WTC11 (cell line): Measurements from ENCODE around the gene LGALS16. TPM values are rescaled to one million over a fixed set of nuclear protein-coding genes. Genes with fewer than 3 reads are reported as not detected.
"Not testable (repeated sequence)": the region's sequence is repeated elsewhere in the genome, so short reads cannot be mapped to it uniquely, and the experiment has no call there.

Experiments
- ATAC-seq: fragments of 200-7000 bp; cut with Tn5 transposase; 2 replicates; pipeline ENCODE4 v1.10.0; 2021; ENCODE audit warnings: mild to moderate bottlenecking, moderate library complexity
- CTCF ChIA-PET: fragments of 300-600 bp; sonication (Branson Sonifier 250); formaldehyde crosslinking; loops from one replicate; lab custom pipeline; 2021; ENCODE audit warnings: antibody characterized with exemption; lab: Charles Lee
- POLR2A ChIA-PET: fragments of 350-600 bp; sonication (Branson Sonifier 250); formaldehyde crosslinking; loops from one replicate; lab custom pipeline; 2021; ENCODE audit warnings: antibody characterized with exemption; lab: Charles Lee
- DNase-seq: peaks from one replicate; pipeline ENCODE4 v3.0.0; 2021; ENCODE audit warnings: low spot score
- H3K27ac Mint-ChIP-seq: 2 replicates; pipeline ENCODE4 v1.8.0; 2021; ENCODE audit warnings: mixed read lengths
- H3K27me3 Mint-ChIP-seq: 2 replicates; pipeline ENCODE4 v1.8.0; 2021; ENCODE audit warnings: low read depth, mild to moderate bottlenecking, moderate library complexity, mixed read lengths
- H3K36me3 Mint-ChIP-seq: 2 replicates; pipeline ENCODE4 v1.8.0; 2021; ENCODE audit warnings: mixed read lengths
- H3K4me1 Mint-ChIP-seq: 2 replicates; pipeline ENCODE4 v1.8.0; 2022; ENCODE audit warnings: mixed read lengths
- H3K4me3 Mint-ChIP-seq: 2 replicates; pipeline ENCODE4 v1.8.0; 2021; ENCODE audit warnings: mild to moderate bottlenecking, moderate library complexity, mixed read lengths
- H3K9me3 Mint-ChIP-seq: 2 replicates; pipeline ENCODE4 v1.8.0; 2021; ENCODE audit warnings: mixed read lengths
- AFF4 ChIP-seq: sonication (generic); formaldehyde crosslinking; IDR thresholded peaks from 2 replicates; pipeline ENCODE4 v1.8.1; 2023; ENCODE audit warnings: mild to moderate bottlenecking, missing genetic modification reagents, borderline replicate concordance
- ATF2 ChIP-seq: sonication (generic); formaldehyde crosslinking; IDR thresholded peaks from 2 replicates; pipeline ENCODE4 v1.8.1; 2022; ENCODE audit warnings: low read depth, missing genetic modification reagents, borderline replicate concordance
- CREM ChIP-seq: sonication (generic); formaldehyde crosslinking; IDR thresholded peaks from 2 replicates; pipeline ENCODE4 v1.8.1; 2022; ENCODE audit warnings: mild to moderate bottlenecking, missing genetic modification reagents, moderate library complexity
- ESRRA ChIP-seq: sonication (generic); formaldehyde crosslinking; IDR thresholded peaks from 2 replicates; pipeline ENCODE4 v1.8.1; 2022; ENCODE audit warnings: mild to moderate bottlenecking, missing genetic modification reagents, borderline replicate concordance
- KAT7 ChIP-seq: sonication (generic); formaldehyde crosslinking; IDR thresholded peaks from 2 replicates; pipeline ENCODE4 v1.8.1; 2023; ENCODE audit warnings: missing genetic modification reagents, mild to moderate bottlenecking, borderline replicate concordance
- MLX ChIP-seq: sonication (generic); formaldehyde crosslinking; IDR thresholded peaks from 2 replicates; pipeline ENCODE4 v1.8.1; 2023; ENCODE audit warnings: mild to moderate bottlenecking, missing genetic modification reagents, moderate library complexity
- NR2C2 ChIP-seq: sonication (generic); formaldehyde crosslinking; IDR thresholded peaks from 2 replicates; pipeline ENCODE4 v1.8.0; 2022; ENCODE audit warnings: mild to moderate bottlenecking, missing genetic modification reagents
- NR3C1 ChIP-seq: sonication (generic); formaldehyde crosslinking; conservative IDR thresholded peaks from 2 replicates; pipeline ENCODE4 v1.8.1; 2023; ENCODE audit warnings: low read depth, mild to moderate bottlenecking, missing genetic modification reagents
- OVOL2 ChIP-seq: fragments of 250-450 bp; sonication (Bioruptor Pico); IDR thresholded peaks from 2 replicates; pipeline ENCODE4 v1.9.0; 2021; ENCODE audit warnings: mild to moderate bottlenecking, borderline replicate concordance
- PRDM15 ChIP-seq: sonication (generic); formaldehyde crosslinking; IDR thresholded peaks from 2 replicates; pipeline ENCODE4 v1.8.0; 2022; ENCODE audit warnings: missing genetic modification reagents
- RELA ChIP-seq: sonication (generic); formaldehyde crosslinking; IDR thresholded peaks from 2 replicates; pipeline ENCODE4 v1.8.1; 2022; ENCODE audit warnings: missing genetic modification reagents, mild to moderate bottlenecking, borderline replicate concordance
- SOX15 ChIP-seq: fragments of 250-450 bp; sonication (Bioruptor Pico); IDR thresholded peaks from 2 replicates; pipeline ENCODE4 v1.9.0; 2021; ENCODE audit warnings: mild to moderate bottlenecking
- TEAD4 ChIP-seq: sonication (generic); formaldehyde crosslinking; IDR thresholded peaks from 2 replicates; pipeline ENCODE4 v1.8.0; 2022; ENCODE audit warnings: mild to moderate bottlenecking, missing genetic modification reagents
- ZBTB21 ChIP-seq: sonication (generic); formaldehyde crosslinking; IDR thresholded peaks from 2 replicates; pipeline ENCODE4 v1.8.1; 2023; ENCODE audit warnings: mild to moderate bottlenecking, missing genetic modification reagents, borderline replicate concordance
- total RNA-seq: library from RNA; stranded (reverse); gene quantifications from 3 replicates; pipeline ENCODE4 v1.2.3, GENCODE V29; 2021
- TF ChIP-seq, protein P1 (sequence below): sonication (generic); formaldehyde crosslinking; IDR thresholded peaks from 2 replicates; pipeline ENCODE4 v1.8.0; 2023; ENCODE audit warnings: missing genetic modification reagents
- TF ChIP-seq, protein P2 (sequence below): sonication (generic); formaldehyde crosslinking; IDR thresholded peaks from 2 replicates; pipeline ENCODE4 v1.8.1; 2022; ENCODE audit warnings: low read depth, mild to moderate bottlenecking, moderate library complexity, missing genetic modification reagents, borderline replicate concordance
- TF ChIP-seq, protein P3 (sequence below): sonication (generic); formaldehyde crosslinking; IDR thresholded peaks from 2 replicates; pipeline ENCODE4 v1.8.0; 2022; ENCODE audit warnings: mild to moderate bottlenecking, missing genetic modification reagents

LGALS16 gene
- total RNA-seq, 1 experiment from 2014 or later = not detected

- TF ChIP-seq AFF4 (no peak), ZBTB21 (CRISPR knock-in tag) (no peak)
Observed at GRCh38 chr19:39686739-39687138, 31.0 kb downstream of the LGALS16 start (continued).

GRCh38 chr19:39688637-39689036, 32.9 kb downstream of the LGALS16 start:
- H3K27ac Mint-ChIP-seq, H3K9me3 Mint-ChIP-seq, ATAC-seq, H3K4me1 Mint-ChIP-seq, H3K27me3 Mint-ChIP-seq, DNase-seq, CTCF ChIA-PET, POLR2A ChIA-PET, H3K4me3 Mint-ChIP-seq, H3K36me3 Mint-ChIP-seq: not testable (repeated sequence)

- DNase-seq (no peak), ATAC-seq (no peak)
- H3K4me3 Mint-ChIP-seq = no peak overlapping the region
- peaks cover 11% of the 10 kb centered on the region for H3K4me1 Mint-ChIP-seq
- no peaks in the 10 kb centered on the region for H3K36me3 Mint-ChIP-seq
- H3K9me3 Mint-ChIP-seq = no peaks in the 10 kb centered on the region
- ChIA-PET POLR2A (no interaction called here), CTCF (interaction anchor here (0.8 kb wide), 1 partner anchor 101 kb away, joined by 3 read pairs; no protein-coding TSS in a partner anchor)
- TF ChIP-seq MLX (CRISPR knock-in tag) (no peak), NR2C2 (CRISPR knock-in tag) (no peak), NR3C1 (CRISPR knock-in tag) (no peak), SOX15 (CRISPR knock-in tag) (no peak), ESRRA (CRISPR knock-in tag) (no peak), OVOL2 (CRISPR knock-in tag) (no peak), PRDM15 (no peak), CREM (CRISPR knock-in tag) (no peak), TEAD4 (CRISPR knock-in tag) (no peak)
- TF ChIP-seq, protein P1, sequence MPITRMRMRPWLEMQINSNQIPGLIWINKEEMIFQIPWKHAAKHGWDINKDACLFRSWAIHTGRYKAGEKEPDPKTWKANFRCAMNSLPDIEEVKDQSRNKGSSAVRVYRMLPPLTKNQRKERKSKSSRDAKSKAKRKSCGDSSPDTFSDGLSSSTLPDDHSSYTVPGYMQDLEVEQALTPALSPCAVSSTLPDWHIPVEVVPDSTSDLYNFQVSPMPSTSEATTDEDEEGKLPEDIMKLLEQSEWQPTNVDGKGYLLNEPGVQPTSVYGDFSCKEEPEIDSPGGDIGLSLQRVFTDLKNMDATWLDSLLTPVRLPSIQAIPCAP (CRISPR knock-in tag) = no peak
- peaks cover 13% of the 10 kb centered on the region for H3K27me3 Mint-ChIP-seq
- H3K27ac Mint-ChIP-seq = no peak overlapping the region
Observed at GRCh38 chr19:39692166-39692565, 36.5 kb downstream of the LGALS16 start.

GRCh38 chr19:39692822-39693221, 37.1 kb downstream of the LGALS16 start:
- no peaks in the 10 kb centered on the region for H3K9me3 Mint-ChIP-seq
- H3K27me3 Mint-ChIP-seq = peaks cover 20% of the 10 kb centered on the region
- CTCF ChIA-PET = interaction anchor here (0.8 kb wide), 1 partner anchor 100 kb away, joined by 3 read pairs; no protein-coding TSS in a partner anchor

More at GRCh38 chr19:39692822-39693221, 37.1 kb downstream of the LGALS16 start:
- POLR2A ChIA-PET = no interaction called here
- TF ChIP-seq RELA (no peak), KAT7 (CRISPR knock-in tag) (no peak), ATF2 (CRISPR knock-in tag) (no peak)
- TF ChIP-seq, protein P2, sequence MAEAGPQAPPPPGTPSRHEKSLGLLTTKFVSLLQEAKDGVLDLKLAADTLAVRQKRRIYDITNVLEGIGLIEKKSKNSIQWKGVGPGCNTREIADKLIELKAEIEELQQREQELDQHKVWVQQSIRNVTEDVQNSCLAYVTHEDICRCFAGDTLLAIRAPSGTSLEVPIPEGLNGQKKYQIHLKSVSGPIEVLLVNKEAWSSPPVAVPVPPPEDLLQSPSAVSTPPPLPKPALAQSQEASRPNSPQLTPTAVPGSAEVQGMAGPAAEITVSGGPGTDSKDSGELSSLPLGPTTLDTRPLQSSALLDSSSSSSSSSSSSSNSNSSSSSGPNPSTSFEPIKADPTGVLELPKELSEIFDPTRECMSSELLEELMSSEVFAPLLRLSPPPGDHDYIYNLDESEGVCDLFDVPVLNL (CRISPR knock-in tag) = no peak
- TF ChIP-seq, protein P3, sequence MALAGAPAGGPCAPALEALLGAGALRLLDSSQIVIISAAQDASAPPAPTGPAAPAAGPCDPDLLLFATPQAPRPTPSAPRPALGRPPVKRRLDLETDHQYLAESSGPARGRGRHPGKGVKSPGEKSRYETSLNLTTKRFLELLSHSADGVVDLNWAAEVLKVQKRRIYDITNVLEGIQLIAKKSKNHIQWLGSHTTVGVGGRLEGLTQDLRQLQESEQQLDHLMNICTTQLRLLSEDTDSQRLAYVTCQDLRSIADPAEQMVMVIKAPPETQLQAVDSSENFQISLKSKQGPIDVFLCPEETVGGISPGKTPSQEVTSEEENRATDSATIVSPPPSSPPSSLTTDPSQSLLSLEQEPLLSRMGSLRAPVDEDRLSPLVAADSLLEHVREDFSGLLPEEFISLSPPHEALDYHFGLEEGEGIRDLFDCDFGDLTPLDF (CRISPR knock-in tag) = no peak
- DNase-seq (no peak), ATAC-seq (no peak)
- no peak overlapping the region for H3K4me3 Mint-ChIP-seq
- peaks cover 11% of the 10 kb centered on the region for H3K4me1 Mint-ChIP-seq
- no peak overlapping the region for H3K27ac Mint-ChIP-seq
- H3K36me3 Mint-ChIP-seq = no peaks in the 10 kb centered on the region
